Glutamatergic neuron (in vitro differentiated cells): ENCODE results near the gene DECR2. TPM values are rescaled to one million over a fixed set of nuclear protein-coding genes. Genes with fewer than 3 reads are reported as not detected.
A peak's percentile ranks its signal among the peaks of the same experiment; 100 is the strongest.

Experiments
- DNase-seq: peaks from one replicate; pipeline ENCODE4 v3.0.0; 2022
- H3K27ac Mint-ChIP-seq: one replicate; pipeline ENCODE4 v1.8.0; 2020; ENCODE audit warnings: mild to moderate bottlenecking, mixed read lengths, inconsistent platforms; ENCODE audit not compliant: unreplicated experiment
- H3K27me3 Mint-ChIP-seq: one replicate; pipeline ENCODE4 v1.8.0; 2020; ENCODE audit warnings: mild to moderate bottlenecking, moderate library complexity, mixed read lengths, inconsistent platforms; ENCODE audit not compliant: unreplicated experiment
- H3K36me3 Mint-ChIP-seq: one replicate; pipeline ENCODE4 v1.8.0; 2020; ENCODE audit warnings: mild to moderate bottlenecking, mixed read lengths, inconsistent platforms; ENCODE audit not compliant: unreplicated experiment
- H3K4me1 Mint-ChIP-seq: one replicate; pipeline ENCODE4 v1.8.0; 2020; ENCODE audit warnings: mild to moderate bottlenecking, low read depth, mixed read lengths, inconsistent platforms; ENCODE audit not compliant: unreplicated experiment
- H3K4me3 Mint-ChIP-seq: one replicate; pipeline ENCODE4 v1.8.0; 2020; ENCODE audit warnings: mild to moderate bottlenecking, mixed read lengths, inconsistent platforms; ENCODE audit not compliant: unreplicated experiment
- H3K9me3 Mint-ChIP-seq: one replicate; pipeline ENCODE4 v1.8.0; 2020; ENCODE audit warnings: mild to moderate bottlenecking, moderate library complexity, mixed read lengths, inconsistent platforms; ENCODE audit not compliant: unreplicated experiment
- total RNA-seq: library from RNA; stranded (reverse); fragmentation: NEBNext Ultra II Directional; extraction: Animal tissue kit (Norgen Biotek cat#: 25700); gene quantifications from one replicate; pipeline ENCODE4 v1.2.1, GENCODE V29; 2021; ENCODE audit not compliant: unreplicated experiment
- TF ChIP-seq, protein P1 (sequence below): fragments of 200-600 bp; sonication (generic); IDR thresholded peaks from one replicate; pipeline ENCODE4 v1.5.0; 2021; ENCODE audit not compliant: partially characterized antibody, unreplicated experiment

Gene DECR2
- total RNA-seq, 1 donor from 2014 or later = 26.2 TPM

DNA sequence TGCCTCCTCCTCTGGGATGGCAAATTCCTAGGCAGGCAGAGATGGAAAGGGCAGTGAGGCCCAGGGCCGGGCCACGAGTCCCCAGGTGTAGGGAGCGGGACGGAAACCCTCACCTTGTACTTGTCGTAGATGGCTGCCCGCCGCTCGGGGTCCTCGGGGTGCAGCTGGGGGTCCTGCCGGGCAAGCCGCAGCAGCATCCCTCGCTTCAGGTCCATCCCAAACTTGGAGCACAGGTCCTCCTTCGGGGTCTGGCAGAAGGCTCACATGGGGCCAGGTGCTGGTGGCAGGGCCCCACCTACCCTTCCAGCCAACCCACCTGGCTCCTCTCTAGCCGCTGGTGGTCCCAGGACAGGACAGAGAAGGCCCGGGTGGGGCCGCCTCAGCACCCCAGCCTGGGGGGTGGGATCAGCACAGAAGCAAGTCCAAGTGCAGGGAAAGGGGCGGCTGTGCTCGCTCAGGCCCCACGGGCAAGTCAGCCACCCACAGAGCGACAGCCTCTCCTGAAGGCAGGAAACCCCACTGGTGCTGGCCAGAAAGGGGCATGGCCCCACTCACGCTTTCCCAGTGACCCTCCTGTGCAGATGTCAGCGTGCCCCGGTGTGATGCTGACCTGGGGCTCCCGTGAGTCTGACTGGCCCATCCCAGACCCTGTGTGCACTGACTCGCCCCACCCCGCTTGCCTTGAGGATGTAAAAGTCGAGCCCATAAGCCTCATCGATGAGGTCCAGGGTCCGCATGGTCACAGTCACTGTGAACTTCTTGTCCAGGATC, 33.1 kb upstream of the DECR2 start:
- Mint-ChIP-seq H3K4me3 (no peak overlapping the region), H3K36me3 (no peaks in the 10 kb centered on the region), H3K4me1 (peaks cover 2% of the 10 kb centered on the region), H3K27me3 (peaks cover 8% of the 10 kb centered on the region), H3K27ac (no peak overlapping the region), H3K9me3 (peaks cover 10% of the 10 kb centered on the region)
- DNase-seq = no peak
- TF ChIP-seq, protein P1, sequence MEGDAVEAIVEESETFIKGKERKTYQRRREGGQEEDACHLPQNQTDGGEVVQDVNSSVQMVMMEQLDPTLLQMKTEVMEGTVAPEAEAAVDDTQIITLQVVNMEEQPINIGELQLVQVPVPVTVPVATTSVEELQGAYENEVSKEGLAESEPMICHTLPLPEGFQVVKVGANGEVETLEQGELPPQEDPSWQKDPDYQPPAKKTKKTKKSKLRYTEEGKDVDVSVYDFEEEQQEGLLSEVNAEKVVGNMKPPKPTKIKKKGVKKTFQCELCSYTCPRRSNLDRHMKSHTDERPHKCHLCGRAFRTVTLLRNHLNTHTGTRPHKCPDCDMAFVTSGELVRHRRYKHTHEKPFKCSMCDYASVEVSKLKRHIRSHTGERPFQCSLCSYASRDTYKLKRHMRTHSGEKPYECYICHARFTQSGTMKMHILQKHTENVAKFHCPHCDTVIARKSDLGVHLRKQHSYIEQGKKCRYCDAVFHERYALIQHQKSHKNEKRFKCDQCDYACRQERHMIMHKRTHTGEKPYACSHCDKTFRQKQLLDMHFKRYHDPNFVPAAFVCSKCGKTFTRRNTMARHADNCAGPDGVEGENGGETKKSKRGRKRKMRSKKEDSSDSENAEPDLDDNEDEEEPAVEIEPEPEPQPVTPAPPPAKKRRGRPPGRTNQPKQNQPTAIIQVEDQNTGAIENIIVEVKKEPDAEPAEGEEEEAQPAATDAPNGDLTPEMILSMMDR = no peak

DNA sequence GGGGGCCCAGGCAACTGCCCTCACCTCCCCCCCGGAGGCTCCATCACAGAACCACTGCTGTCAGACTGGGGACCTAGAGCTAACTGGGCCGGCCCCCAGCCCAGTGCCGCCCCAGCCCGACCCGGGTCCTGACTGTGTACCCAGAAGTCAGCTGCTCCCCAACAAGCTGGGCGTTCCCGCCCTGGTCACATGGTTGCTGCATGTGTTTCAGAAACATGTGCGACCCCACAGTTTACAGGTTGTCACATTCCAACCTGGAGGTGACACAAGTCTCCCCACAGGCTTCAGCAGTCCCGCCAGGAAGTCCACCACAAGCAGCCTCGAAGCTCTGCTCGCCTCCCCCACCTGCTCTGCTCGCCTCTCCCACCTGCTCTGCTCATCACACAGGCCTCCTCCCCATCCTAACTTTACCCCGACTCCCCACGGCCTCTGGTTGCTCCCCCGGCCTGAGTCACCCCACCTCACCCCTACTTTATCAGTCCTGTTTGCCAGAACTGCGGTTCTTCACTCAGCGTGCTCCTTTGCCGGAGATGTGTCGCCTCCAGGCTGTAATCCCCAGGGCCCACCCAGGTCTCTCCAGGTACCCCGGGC, 32.3 kb upstream of the DECR2 start:
- Mint-ChIP-seq H3K9me3 (peaks cover 11% of the 10 kb centered on the region), H3K4me1 (peaks cover 2% of the 10 kb centered on the region), H3K27ac (no peak overlapping the region), H3K36me3 (no peaks in the 10 kb centered on the region), H3K4me3 (no peak overlapping the region), H3K27me3 (peaks cover 9% of the 10 kb centered on the region)
- DNase-seq = no peak
- TF ChIP-seq, protein P1 = no peak

DNA sequence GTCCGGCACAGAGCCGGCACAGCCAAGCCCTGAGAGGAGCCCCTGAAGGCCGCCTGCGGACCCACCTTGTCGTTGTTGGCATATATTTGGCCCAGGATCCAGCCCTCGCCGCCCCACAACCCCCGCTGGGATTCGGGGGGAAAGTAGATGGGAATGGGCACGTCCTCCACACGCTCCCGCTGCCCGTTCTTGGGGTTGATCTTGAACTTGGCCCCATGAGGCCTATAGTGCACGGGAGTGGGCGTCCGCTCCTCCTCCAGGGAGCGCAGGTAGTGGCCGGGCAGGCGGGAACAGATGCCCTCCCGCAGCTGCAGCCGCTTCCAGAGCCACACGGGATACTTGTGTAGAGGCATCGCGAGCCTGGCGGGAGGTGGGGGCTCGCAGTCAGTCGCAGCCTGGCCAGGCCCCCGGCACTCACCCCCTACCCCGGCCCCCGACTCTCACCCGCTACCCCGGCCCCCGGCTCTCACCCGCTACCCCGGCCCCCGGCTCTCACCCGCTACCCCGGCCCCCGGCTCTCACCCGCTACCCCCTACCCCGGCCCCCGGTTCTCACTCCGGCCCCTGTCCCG, 31.7 kb upstream of the DECR2 start:
- TF ChIP-seq, protein P1 = no peak
- no peak for DNase-seq
- H3K9me3 Mint-ChIP-seq = peaks cover 11% of the 10 kb centered on the region
- no peak overlapping the region for H3K27ac Mint-ChIP-seq
- peak overlapping the region; percentile 67 for H3K4me3 Mint-ChIP-seq
- no peaks in the 10 kb centered on the region for H3K36me3 Mint-ChIP-seq
- peaks cover 2% of the 10 kb centered on the region for H3K4me1 Mint-ChIP-seq
- H3K27me3 Mint-ChIP-seq = peaks cover 9% of the 10 kb centered on the region

DNA sequence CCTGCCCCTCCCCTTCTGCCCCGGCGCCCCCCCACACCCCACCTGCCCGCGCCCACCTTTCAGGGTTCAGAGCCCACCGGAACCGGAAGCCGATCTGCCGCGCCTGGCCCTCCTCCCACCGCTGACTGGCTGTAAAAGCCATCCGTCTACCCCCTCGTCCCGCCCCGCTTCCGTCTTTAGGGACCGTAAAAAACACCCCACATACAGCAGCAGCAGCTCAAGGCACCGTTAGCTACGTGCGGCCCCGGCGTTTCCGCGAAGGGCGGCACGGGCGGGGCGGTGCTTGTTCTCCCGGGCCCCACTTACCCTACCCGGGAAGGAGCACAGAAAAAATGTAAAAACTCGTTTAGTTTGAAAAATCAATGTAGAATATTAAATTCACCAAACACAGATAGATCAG, 31.2 kb upstream of the DECR2 start, which contains the start of gene MRPL28:
Gene MRPL28, minus strand, starts transcription at position 96 of the 400 bp plus-strand sequence. CDS start 320 bp downstream, outside the sequence.
- Mint-ChIP-seq H3K4me3 (peak within 1 kb of the TSS; percentile 86), H3K36me3 (no peaks in the 10 kb centered on the region), H3K27ac (peak within 1 kb of the TSS; percentile 81), H3K27me3 (peaks cover 9% of the 10 kb centered on the region), H3K4me1 (peaks cover 2% of the 10 kb centered on the region), H3K9me3 (peaks cover 11% of the 10 kb centered on the region)
- TF ChIP-seq, protein P1 = no peak
- DNase-seq = peak; percentile 90
